A549 (cell line): ENCODE data around the gene CAT.

ENCODE experiments used
- POLR2A ChIP-seq: IDR thresholded peaks from 2 replicates; pipeline ENCODE4 v1.6.1; 2012; ENCODE audit warnings: mild to moderate bottlenecking, low read length
- SMC3 ChIP-seq: fragments of >200 bp; sonication (Bioruptor Twin); formaldehyde crosslinking; IDR thresholded peaks from 3 replicates; pipeline ENCODE4 v1.6.1; 2018; ENCODE audit warnings: inconsistent platforms

GRCh38 chr11:34478845-34479663 lies 40.3 kb downstream of the CAT start:
- TF ChIP-seq POLR2A, result no peak
- no peak for TF ChIP-seq SMC3
